NCI-H1092 (cell line): Measurements from ENCODE around the gene DBH.
"Not testable (repeated sequence)": the region's sequence is repeated elsewhere in the genome, so short reads cannot be mapped to it uniquely, and the experiment has no call there.

ENCODE experiments used
- DNase-seq: peaks from one replicate; lab custom pipeline; 2025; lab: John Stamatoyannopoulos, UW

Gene DBH

GRCh38 chr9:133665535-133665934 is 29.4 kb downstream of the DBH start:
- no peak for DNase-seq

- DNase-seq = no peak
Observed at GRCh38 chr9:133666387-133666786, 30.2 kb downstream of the DBH start.

- DNase-seq = no peak
Observed at GRCh38 chr9:133666845-133667244, 30.7 kb downstream of the DBH start.

GRCh38 chr9:133667759-133668450 is 31.7 kb downstream of the DBH start:
- DNase-seq = no peak

- no peak for DNase-seq
Observed at GRCh38 chr9:133669182-133669801, 33.1 kb downstream of the DBH start.

- no peak for DNase-seq
Observed at GRCh38 chr9:133670466-133670865, 34.3 kb downstream of the DBH start.

- no peak for DNase-seq
Observed at GRCh38 chr9:133671371-133671770, 35.2 kb downstream of the DBH start.

GRCh38 chr9:133672503-133673257 is 36.5 kb downstream of the DBH start:
- no peak for DNase-seq

GRCh38 chr9:133673258-133673655 is 37.1 kb downstream of the DBH start:
- DNase-seq = no peak

- DNase-seq = no peak
Observed at GRCh38 chr9:133674091-133674490, 37.9 kb downstream of the DBH start.

- not testable (repeated sequence) for DNase-seq
Observed at GRCh38 chr9:133675796-133676195, 39.6 kb downstream of the DBH start.

GRCh38 chr9:133676450-133676849 is 40.3 kb downstream of the DBH start:
- no peak for DNase-seq

- DNase-seq = no peak
Observed at GRCh38 chr9:133677126-133678010, 41.2 kb downstream of the DBH start.

GRCh38 chr9:133679056-133679455 is 42.9 kb downstream of the DBH start:
- DNase-seq = no peak

- no peak for DNase-seq
Observed at GRCh38 chr9:133679466-133680061, 43.4 kb downstream of the DBH start.

- no peak for DNase-seq
Observed at GRCh38 chr9:133680250-133680975, 44.2 kb downstream of the DBH start.

- no peak for DNase-seq
Observed at GRCh38 chr9:133680976-133681657, 45.0 kb downstream of the DBH start.

- DNase-seq = no peak
Observed at GRCh38 chr9:133681658-133682306, 45.6 kb downstream of the DBH start.

GRCh38 chr9:133682818-133683585 is 46.8 kb downstream of the DBH start:
- no peak for DNase-seq
